ENCODE data around the gene RNF212B.
"Not testable (repeated sequence)": the region's sequence is repeated elsewhere in the genome, so short reads cannot be mapped to it uniquely, and the experiment has no call there.

Gene RNF212B, protein sequence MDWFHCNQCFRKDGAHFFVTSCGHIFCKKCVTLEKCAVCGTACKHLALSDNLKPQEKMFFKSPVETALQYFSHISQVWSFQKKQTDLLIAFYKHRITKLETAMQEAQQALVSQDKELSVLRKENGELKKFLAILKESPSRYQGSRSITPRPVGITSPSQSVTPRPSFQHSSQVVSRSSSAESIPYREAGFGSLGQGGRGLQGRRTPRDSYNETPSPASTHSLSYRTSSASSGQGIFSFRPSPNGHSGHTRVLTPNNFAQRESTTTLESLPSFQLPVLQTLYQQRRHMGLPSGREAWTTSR

GRCh38 chr14:23237772-23238594, at the start of gene RNF212B:
RNF212B (plus strand) TSS chr14:23237936; CDS start chr14:23240346, 2,410 bp downstream.
- Mint-ChIP-seq H3K27ac (no peak within 1 kb of the TSS), H3K4me3 (peak within 1 kb of the TSS; percentile 54), H3K9me3 (no peaks in the 10 kb centered on the region), H3K4me1 (peaks cover 7% of the 10 kb centered on the region), H3K36me3 (no peaks in the 10 kb centered on the region)
- DNase-seq (ENCODE audit: low spot score in 2 of 2) (peak; percentile 69 to 86), ATAC-seq (peak; percentile 88)

- Mint-ChIP-seq H3K4me3 (no peak overlapping the region), H3K36me3 (no peaks in the 10 kb centered on the region), H3K27ac (no peak overlapping the region), H3K4me1 (no peaks in the 10 kb centered on the region), H3K9me3 (no peaks in the 10 kb centered on the region)
- DNase-seq (ENCODE audit: low spot score in 2 of 2) = no peak
- no peak for ATAC-seq
Observed at GRCh38 chr14:23193432-23193831, 44.3 kb upstream of the RNF212B start.

- ATAC-seq = no peak
- Mint-ChIP-seq H3K4me1 (no peaks in the 10 kb centered on the region), H3K36me3 (no peaks in the 10 kb centered on the region), H3K9me3 (no peaks in the 10 kb centered on the region), H3K27ac (no peak overlapping the region), H3K4me3 (no peak overlapping the region)
- DNase-seq (ENCODE audit: low spot score in 2 of 2) = no peak
Observed at GRCh38 chr14:23195552-23196101, 42.1 kb upstream of the RNF212B start.

- not testable (repeated sequence) for H3K27ac Mint-ChIP-seq, H3K9me3 Mint-ChIP-seq, ATAC-seq
Observed at GRCh38 chr14:23196487-23196886, 41.2 kb upstream of the RNF212B start.

DNA sequence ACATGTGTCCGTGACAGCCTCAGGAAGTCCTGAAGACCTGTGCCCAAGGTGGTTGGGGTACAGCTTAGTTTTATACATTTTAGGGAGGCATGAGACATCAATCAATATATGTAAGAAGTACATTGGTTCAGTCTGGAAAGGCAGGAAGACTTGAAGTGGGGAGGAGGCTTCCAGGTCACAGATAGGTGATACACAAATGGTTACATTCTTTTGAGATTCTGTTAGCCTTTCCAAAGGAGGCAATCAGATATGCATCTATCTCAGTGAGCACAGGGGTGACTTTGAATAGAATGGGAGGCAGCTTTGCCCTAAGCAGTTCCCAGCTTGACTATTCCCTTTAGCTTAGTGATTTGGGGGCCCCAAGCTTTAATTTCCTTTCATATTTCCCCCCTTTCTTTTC, 38.6 kb upstream of the RNF212B start:
- H3K27ac Mint-ChIP-seq; H3K36me3 Mint-ChIP-seq; DNase-seq (ENCODE audit: low spot score in 2 of 2); ATAC-seq; H3K9me3 Mint-ChIP-seq; H3K4me1 Mint-ChIP-seq; H3K4me3 Mint-ChIP-seq: not testable (repeated sequence)

More at GRCh38 chr14:23196487-23196886, 41.2 kb upstream of the RNF212B start:
- not testable (repeated sequence) for H3K36me3 Mint-ChIP-seq; H3K4me3 Mint-ChIP-seq; H3K4me1 Mint-ChIP-seq; DNase-seq (ENCODE audit: low spot score in 2 of 2)

DNA sequence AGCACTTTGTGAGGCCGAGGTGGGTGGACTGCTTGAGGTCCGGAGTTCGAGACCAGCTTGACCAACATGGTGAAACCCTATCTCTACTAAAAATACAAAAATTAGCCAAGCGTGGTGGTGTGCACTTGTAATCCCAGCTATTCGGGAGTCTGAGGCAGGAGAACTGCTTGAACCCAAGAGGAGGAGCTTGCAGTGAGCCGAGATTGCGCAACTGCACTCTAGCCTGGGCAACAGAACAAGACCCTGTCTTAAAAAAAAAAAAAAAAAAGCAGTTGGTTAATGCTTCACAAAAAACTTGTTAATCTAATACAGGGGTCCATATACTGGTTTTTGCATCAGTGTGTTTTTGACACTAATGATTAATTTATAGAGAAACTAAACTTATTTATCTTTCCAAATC, 35.7 kb upstream of the RNF212B start:
- Mint-ChIP-seq H3K4me3 (no peak overlapping the region), H3K9me3 (no peaks in the 10 kb centered on the region), H3K27ac (no peak overlapping the region), H3K36me3 (no peaks in the 10 kb centered on the region), H3K4me1 (no peaks in the 10 kb centered on the region)
- no peak for ATAC-seq
- no peak for DNase-seq (ENCODE audit: low spot score in 2 of 2)

DNA sequence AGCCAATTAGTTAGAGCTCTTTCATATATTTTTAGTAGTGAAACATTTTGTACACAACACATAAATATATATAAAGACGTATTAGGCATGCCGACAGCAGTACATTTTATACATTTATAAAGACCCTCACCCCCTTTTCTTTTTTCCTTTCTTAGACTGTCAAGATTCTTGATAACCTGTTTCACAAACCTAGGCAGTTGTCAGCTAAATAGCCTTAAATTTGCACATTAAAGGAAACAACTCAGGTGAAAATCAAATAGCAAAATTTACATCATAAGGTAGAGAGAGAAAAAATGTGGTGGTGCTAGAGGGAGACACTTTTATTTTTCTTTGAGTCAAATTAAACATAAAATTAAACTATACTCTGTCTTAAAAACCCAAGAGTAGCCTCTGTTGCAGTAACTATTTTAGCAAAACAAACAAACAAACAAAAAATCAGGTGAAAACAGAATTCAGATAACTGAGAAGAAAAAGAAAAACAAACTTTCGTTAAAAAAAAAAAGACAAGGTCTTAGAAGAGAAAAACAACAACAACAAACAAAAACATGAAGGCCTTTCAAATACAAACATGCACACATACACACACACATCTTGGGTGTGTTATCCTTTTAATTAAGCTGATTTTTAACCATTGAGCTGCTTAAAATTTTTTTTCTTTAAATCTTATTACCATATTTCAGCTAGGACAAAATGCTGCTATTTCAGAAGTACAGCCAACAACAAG, 31.2 kb upstream of the RNF212B start:
- Mint-ChIP-seq H3K27ac (no peak overlapping the region), H3K4me3 (no peak overlapping the region), H3K9me3 (no peaks in the 10 kb centered on the region), H3K4me1 (no peaks in the 10 kb centered on the region), H3K36me3 (no peaks in the 10 kb centered on the region)
- ATAC-seq (no peak), DNase-seq (ENCODE audit: low spot score in 2 of 2) (no peak)

DNA sequence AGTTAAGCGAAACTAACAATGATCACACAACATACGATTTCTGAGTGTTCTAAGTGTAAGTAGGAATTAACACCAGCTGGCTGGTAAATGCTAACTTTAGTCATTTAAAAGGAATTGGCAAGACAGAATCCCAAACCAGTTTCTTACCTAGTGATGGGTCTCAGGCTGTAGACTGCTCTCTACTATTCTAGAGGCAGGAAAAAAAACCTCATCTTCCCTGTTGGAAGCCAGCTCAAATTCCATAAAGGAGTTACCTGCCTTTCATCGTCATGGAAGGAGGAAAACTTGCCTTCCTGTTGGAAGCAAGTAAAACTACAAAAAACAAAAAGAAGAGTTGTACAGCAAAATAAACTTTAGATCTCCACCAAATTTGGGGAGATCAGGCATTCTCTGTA, 30.6 kb upstream of the RNF212B start:
- Mint-ChIP-seq H3K36me3 (no peaks in the 10 kb centered on the region), H3K4me1 (no peaks in the 10 kb centered on the region), H3K9me3 (no peaks in the 10 kb centered on the region), H3K27ac (no peak overlapping the region), H3K4me3 (no peak overlapping the region)
- ATAC-seq = no peak
- DNase-seq (ENCODE audit: low spot score in 2 of 2) = no peak

GRCh38 chr14:23208324-23208723, 29.4 kb upstream of the RNF212B start:
- ATAC-seq (no peak), DNase-seq (ENCODE audit: low spot score in 2 of 2) (no peak)
- H3K9me3 Mint-ChIP-seq = no peaks in the 10 kb centered on the region
- H3K27ac Mint-ChIP-seq = no peak overlapping the region
- no peak overlapping the region for H3K4me3 Mint-ChIP-seq
- H3K36me3 Mint-ChIP-seq = no peaks in the 10 kb centered on the region
- no peaks in the 10 kb centered on the region for H3K4me1 Mint-ChIP-seq

GRCh38 chr14:23209651-23210423, 27.9 kb upstream of the RNF212B start:
- Mint-ChIP-seq H3K36me3 (no peaks in the 10 kb centered on the region), H3K9me3 (no peaks in the 10 kb centered on the region), H3K4me3 (no peak overlapping the region), H3K4me1 (no peaks in the 10 kb centered on the region), H3K27ac (no peak overlapping the region)
- DNase-seq (ENCODE audit: low spot score in 2 of 2) = no peak
- ATAC-seq = no peak

DNA sequence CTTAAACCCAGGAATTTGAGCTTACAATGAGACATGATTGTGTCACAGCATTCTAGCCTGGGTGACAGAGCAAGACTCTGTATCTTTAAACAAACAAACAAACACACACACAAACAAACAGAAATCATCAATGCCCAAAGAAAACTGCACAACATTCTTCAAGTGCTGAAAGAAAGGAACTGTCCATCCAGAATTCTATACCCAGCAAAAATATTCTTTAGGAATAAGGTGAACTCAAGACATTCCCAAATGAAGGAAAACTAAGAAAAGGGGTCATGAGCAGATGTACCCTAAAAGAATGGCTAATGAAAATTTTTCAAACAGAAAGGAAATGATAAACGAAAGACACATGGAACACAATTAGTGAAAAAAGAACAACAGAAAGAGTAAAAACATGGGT, 22.3 kb upstream of the RNF212B start:
- H3K36me3 Mint-ChIP-seq = no peaks in the 10 kb centered on the region
- ATAC-seq = no peak
- no peaks in the 10 kb centered on the region for H3K9me3 Mint-ChIP-seq
- H3K27ac Mint-ChIP-seq = no peak overlapping the region
- no peak for DNase-seq (ENCODE audit: low spot score in 2 of 2)
- H3K4me3 Mint-ChIP-seq = no peak overlapping the region
- H3K4me1 Mint-ChIP-seq = peaks cover 4% of the 10 kb centered on the region

GRCh38 chr14:23217032-23218020, 20.4 kb upstream of the RNF212B start:
- no peak for DNase-seq (ENCODE audit: low spot score in 2 of 2)
- Mint-ChIP-seq H3K36me3 (no peaks in the 10 kb centered on the region), H3K9me3 (no peaks in the 10 kb centered on the region), H3K4me1 (peaks cover 4% of the 10 kb centered on the region), H3K27ac (no peak overlapping the region), H3K4me3 (no peak overlapping the region)
- ATAC-seq = no peak

DNA sequence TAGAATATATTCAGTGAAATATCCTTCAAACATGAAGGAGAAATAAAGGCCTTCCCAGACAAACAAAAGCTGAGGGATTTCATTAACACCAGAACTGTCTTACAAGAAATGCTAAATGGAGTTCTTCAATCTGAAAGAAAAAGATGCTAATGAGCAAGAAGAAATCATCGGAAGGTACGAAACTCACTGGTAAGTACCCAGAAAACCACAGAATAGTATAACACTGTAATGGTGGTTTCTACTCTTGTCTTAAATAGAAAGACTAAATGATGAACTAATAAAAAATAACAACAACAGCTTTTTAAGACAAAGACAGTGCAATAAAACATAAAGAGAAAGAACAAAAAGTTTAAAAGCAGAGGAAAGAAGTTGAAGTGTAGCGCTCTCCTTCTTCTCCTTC, 18.7 kb upstream of the RNF212B start:
- peaks cover 4% of the 10 kb centered on the region for H3K4me1 Mint-ChIP-seq
- DNase-seq (ENCODE audit: low spot score in 2 of 2) = no peak
- H3K36me3 Mint-ChIP-seq = no peaks in the 10 kb centered on the region
- ATAC-seq = no peak
- no peaks in the 10 kb centered on the region for H3K9me3 Mint-ChIP-seq
- no peak overlapping the region for H3K27ac Mint-ChIP-seq
- H3K4me3 Mint-ChIP-seq = no peak overlapping the region

- H3K36me3 Mint-ChIP-seq; ATAC-seq; H3K4me1 Mint-ChIP-seq; H3K9me3 Mint-ChIP-seq; DNase-seq (ENCODE audit: low spot score in 2 of 2); H3K4me3 Mint-ChIP-seq; H3K27ac Mint-ChIP-seq: not testable (repeated sequence)
Observed at GRCh38 chr14:23224958-23225357, 12.8 kb upstream of the RNF212B start.

Data from stimulated activated effector memory CD8-positive, alpha-beta T cell treated with anti-CD3 and anti-CD28 coated beads, Interleukin-12 subunit alpha, Interleukin-12 subunit beta, amount 100 ng/mL, for 72 hours (primary cell).